Activated CD4-positive, alpha-beta T cell treated with anti-CD3 and anti-CD28 coated beads, Interleukin-2, amount 10 ng/mL, durations not matched to agents 24 days and 14 days (primary cell): Measurements from ENCODE around the gene SPAG16. TPM values are rescaled to one million over a fixed set of nuclear protein-coding genes. Genes with fewer than 3 reads are reported as not detected.
"Not testable (repeated sequence)": the region's sequence is repeated elsewhere in the genome, so short reads cannot be mapped to it uniquely, and the experiment has no call there.

Experiments
- DNase-seq: peaks from one replicate; pipeline ENCODE4 v3.0.0; 2022
- H3K27ac Mint-ChIP-seq: one replicate; pipeline ENCODE4 v1.8.0; 2022; ENCODE audit warnings: mild to moderate bottlenecking, mixed read lengths
- H3K27me3 Mint-ChIP-seq: one replicate; pipeline ENCODE4 v1.8.0; 2022; ENCODE audit warnings: mixed read lengths
- H3K36me3 Mint-ChIP-seq: one replicate; pipeline ENCODE4 v1.8.0; 2022; ENCODE audit warnings: low read depth, mild to moderate bottlenecking, mixed read lengths
- H3K4me1 Mint-ChIP-seq: one replicate; pipeline ENCODE4 v1.8.0; 2021; ENCODE audit warnings: mixed read lengths
- H3K4me3 Mint-ChIP-seq: one replicate; pipeline ENCODE4 v1.8.0; 2022; ENCODE audit warnings: mild to moderate bottlenecking, moderate library complexity, mixed read lengths
- H3K9me3 Mint-ChIP-seq: one replicate; pipeline ENCODE4 v1.8.0; 2021; ENCODE audit warnings: mixed read lengths
- intact Hi-C: fragments of 100-400 bp; cut with micrococcal nuclease; formaldehyde crosslinking; loops from one replicate; pipeline ENCODE4 v1.15.1; 2023
- total RNA-seq: library from RNA; stranded (reverse); gene quantifications from 2 replicates; pipeline ENCODE4 v1.2.3, GENCODE V29; 2022

Gene SPAG16
- total RNA-seq, 1 donor from 2014 or later: 7.2 TPM

DNA sequence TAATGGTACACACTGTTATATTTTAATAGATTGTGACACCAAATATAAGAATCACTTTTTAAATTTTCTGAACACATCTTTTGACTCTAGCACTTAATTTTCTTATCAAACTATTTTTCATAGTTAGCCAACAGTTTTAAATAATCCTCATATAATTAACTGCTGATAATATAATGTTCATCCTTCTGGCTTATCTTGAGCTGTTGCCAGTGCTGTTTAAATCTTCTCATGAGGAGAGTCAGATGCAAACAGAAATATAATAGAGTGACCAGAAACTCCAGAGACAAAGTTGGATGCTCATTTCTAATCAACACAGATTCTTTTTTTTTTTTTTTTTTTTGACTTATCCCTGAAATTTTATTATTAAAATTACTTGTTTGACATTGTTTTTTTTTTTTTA lies 282.6 kb downstream of the SPAG16 start:
- Mint-ChIP-seq H3K4me1 (no peaks in the 10 kb centered on the region), H3K9me3 (no peaks in the 10 kb centered on the region), H3K27ac (no peak overlapping the region), H3K36me3 (no peaks in the 10 kb centered on the region), H3K27me3 (no peaks in the 10 kb centered on the region), H3K4me3 (no peak overlapping the region)
- intact Hi-C loops: no loop called here
- no peak for DNase-seq

GRCh38 chr2:213609570-213610170 lies 325.4 kb downstream of the SPAG16 start:
- H3K4me3 Mint-ChIP-seq: no peak overlapping the region
- no peak overlapping the region for H3K27ac Mint-ChIP-seq
- H3K27me3 Mint-ChIP-seq: no peaks in the 10 kb centered on the region
- intact Hi-C loops: no loop called here
- DNase-seq: no peak
- no peaks in the 10 kb centered on the region for H3K4me1 Mint-ChIP-seq
- H3K36me3 Mint-ChIP-seq: no peaks in the 10 kb centered on the region
- no peaks in the 10 kb centered on the region for H3K9me3 Mint-ChIP-seq

GRCh38 chr2:213627054-213627710 lies 342.9 kb downstream of the SPAG16 start:
- Mint-ChIP-seq H3K9me3 (no peaks in the 10 kb centered on the region), H3K27ac (no peak overlapping the region), H3K27me3 (no peaks in the 10 kb centered on the region), H3K4me1 (no peaks in the 10 kb centered on the region), H3K4me3 (no peak overlapping the region), H3K36me3 (no peaks in the 10 kb centered on the region)
- intact Hi-C loops: no loop called here
- DNase-seq: no peak

DNA sequence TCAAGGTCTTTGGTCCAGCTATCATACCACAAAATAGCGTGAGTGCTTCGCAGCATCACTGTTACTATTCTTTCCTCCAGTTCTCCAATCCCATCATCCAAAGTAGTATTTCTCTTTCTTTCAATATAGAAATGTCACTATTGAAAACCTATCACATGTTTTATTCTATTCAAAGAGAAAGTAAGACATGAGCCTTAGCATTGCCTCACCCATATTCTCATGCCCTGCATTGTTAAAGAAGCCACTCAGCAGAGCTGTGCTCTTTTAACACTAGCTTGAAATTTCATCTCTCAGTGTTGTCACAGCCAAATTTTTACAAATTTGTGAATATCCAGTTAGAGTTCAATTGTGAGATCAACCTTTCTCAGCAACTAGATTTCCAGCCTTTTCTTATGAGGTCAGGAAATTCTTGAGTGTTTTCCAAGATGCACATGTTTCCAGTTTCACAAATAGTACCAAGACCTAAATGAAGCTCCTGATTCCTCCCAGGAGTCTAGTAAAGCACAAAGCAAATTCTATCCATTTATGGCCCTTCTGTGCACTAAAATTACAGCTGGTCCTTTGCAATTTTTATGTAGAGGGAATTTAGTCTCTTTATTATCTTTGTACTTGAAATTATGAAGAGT lies 343.7 kb downstream of the SPAG16 start:
- no peak overlapping the region for H3K27ac Mint-ChIP-seq
- H3K9me3 Mint-ChIP-seq: no peaks in the 10 kb centered on the region
- no peaks in the 10 kb centered on the region for H3K36me3 Mint-ChIP-seq
- no peak overlapping the region for H3K4me3 Mint-ChIP-seq
- no peaks in the 10 kb centered on the region for H3K27me3 Mint-ChIP-seq
- no peak for DNase-seq
- no peaks in the 10 kb centered on the region for H3K4me1 Mint-ChIP-seq
- intact Hi-C loops: no loop called here

DNA sequence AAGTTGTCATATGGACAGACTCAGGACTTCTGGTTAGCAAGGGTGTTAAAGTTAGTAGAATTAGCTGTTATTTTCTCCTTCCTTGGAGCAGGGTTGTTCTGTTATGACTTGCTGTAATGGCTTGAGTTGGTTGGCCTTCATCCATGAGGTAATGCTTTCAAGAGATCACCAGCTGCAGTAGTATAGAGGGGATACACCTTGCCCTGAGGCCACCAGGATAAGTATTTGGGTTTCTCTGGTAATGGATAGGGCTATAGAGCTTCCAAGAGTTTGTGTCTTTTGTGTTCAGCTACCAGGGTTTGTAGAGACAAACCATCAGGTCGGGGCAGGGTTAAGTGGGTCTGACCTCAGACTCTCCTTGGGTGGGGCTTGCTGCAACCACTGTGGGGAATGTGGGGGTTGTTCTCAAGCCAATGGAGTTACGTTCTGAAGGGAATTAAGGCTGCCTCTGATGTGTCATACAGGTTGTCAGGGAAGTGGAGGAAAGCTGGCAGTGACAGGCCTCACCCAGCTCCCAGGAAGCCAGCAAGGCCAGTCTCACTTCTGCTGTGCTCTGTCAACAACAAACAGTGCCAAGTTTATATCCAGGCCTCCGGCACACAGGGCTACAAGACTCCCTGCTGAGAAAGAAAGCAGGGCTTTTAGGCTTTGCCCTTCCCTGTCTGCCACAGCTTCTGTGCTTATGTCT lies 356.6 kb downstream of the SPAG16 start:
- intact Hi-C loops: no loop called here

GRCh38 chr2:213644926-213645325 lies 360.7 kb downstream of the SPAG16 start:
- Mint-ChIP-seq H3K9me3 (no peaks in the 10 kb centered on the region), H3K4me3 (no peak overlapping the region), H3K27me3 (no peaks in the 10 kb centered on the region), H3K27ac (no peak overlapping the region), H3K4me1 (no peaks in the 10 kb centered on the region), H3K36me3 (no peaks in the 10 kb centered on the region)
- no peak for DNase-seq
- intact Hi-C loops: no loop called here

More for the DNA sequence above, 356.6 kb downstream of the SPAG16 start:
- Mint-ChIP-seq H3K9me3 (no peaks in the 10 kb centered on the region), H3K27ac (no peak overlapping the region), H3K36me3 (no peaks in the 10 kb centered on the region), H3K4me1 (no peaks in the 10 kb centered on the region), H3K27me3 (no peaks in the 10 kb centered on the region), H3K4me3 (no peak overlapping the region)
- DNase-seq: no peak

- Mint-ChIP-seq H3K4me1 (no peaks in the 10 kb centered on the region), H3K4me3 (no peak overlapping the region), H3K9me3 (no peaks in the 10 kb centered on the region), H3K27me3 (no peaks in the 10 kb centered on the region), H3K27ac (no peak overlapping the region), H3K36me3 (no peaks in the 10 kb centered on the region)
- intact Hi-C loops: no loop called here
- no peak for DNase-seq
Observed at GRCh38 chr2:213649176-213649575, 364.9 kb downstream of the SPAG16 start.

DNA sequence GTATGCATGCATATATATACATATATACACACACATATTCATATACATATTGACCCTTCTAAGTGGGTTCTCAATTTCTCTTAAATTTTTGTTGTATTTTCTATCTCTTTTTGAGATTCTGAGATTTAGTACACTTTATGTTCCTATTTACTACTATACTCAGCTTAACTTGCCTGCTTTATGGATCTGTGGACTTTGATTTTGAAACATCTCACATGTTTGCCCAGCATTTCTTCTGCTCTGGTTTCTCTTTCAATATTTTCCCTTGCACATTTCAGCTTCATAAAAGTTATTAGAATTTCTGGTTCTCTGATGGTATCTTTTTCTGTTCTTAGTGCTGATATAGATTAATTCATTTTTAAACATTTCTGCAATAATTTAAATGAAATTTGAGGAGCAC lies 380.6 kb downstream of the SPAG16 start:
- no peaks in the 10 kb centered on the region for H3K27me3 Mint-ChIP-seq
- intact Hi-C loops: no loop called here
- no peak overlapping the region for H3K4me3 Mint-ChIP-seq
- no peak for DNase-seq
- no peaks in the 10 kb centered on the region for H3K4me1 Mint-ChIP-seq
- H3K27ac Mint-ChIP-seq: no peak overlapping the region
- no peaks in the 10 kb centered on the region for H3K36me3 Mint-ChIP-seq
- H3K9me3 Mint-ChIP-seq: no peaks in the 10 kb centered on the region

- H3K4me3 Mint-ChIP-seq: no peak overlapping the region
- H3K9me3 Mint-ChIP-seq: peaks cover 3% of the 10 kb centered on the region
- H3K27me3 Mint-ChIP-seq: no peaks in the 10 kb centered on the region
- no peaks in the 10 kb centered on the region for H3K36me3 Mint-ChIP-seq
- DNase-seq: no peak
- no peaks in the 10 kb centered on the region for H3K4me1 Mint-ChIP-seq
- H3K27ac Mint-ChIP-seq: no peak overlapping the region
- intact Hi-C loops: no loop called here
Observed at GRCh38 chr2:213669657-213670056, 385.4 kb downstream of the SPAG16 start.

DNA sequence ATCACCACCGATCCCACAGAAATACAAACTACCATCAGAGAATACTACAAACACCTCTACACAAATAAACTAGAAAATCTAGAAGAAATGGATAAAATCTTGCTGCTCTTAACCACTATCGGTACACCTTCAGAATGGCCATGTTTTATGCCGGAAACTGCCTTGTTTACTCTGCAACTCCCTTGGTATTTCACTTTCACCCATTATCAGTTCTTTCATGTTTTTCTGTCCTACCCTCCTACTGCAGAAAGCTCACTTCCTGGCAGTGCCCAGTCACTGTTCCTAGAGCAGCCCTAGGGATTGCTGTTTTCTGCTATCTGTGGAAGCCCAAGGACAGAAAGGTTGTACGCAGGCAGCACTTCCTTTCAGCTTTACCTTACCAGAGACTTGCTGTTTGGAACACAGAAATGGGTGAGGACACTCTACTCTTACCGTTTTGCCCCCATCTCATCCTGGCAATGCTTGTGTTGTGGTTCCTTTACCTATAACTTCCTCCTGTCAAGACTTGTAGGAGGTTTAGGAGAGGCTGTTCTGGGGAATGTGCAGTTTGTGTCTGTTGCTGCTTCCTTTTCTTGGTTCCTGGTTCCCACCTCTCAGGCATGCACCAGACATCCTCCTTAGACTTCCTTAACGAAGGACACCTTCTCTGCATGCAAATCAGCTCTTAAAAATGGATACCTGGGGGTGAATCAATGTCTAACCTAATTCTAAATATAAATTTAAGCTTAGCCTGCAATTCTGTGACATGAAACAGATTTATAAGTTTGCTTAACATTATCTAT lies 394.4 kb downstream of the SPAG16 start:
- Mint-ChIP-seq H3K27me3 (no peaks in the 10 kb centered on the region), H3K4me3 (no peak overlapping the region), H3K4me1 (no peaks in the 10 kb centered on the region), H3K36me3 (no peaks in the 10 kb centered on the region), H3K9me3 (no peaks in the 10 kb centered on the region), H3K27ac (no peak overlapping the region)
- intact Hi-C loops: no loop called here
- DNase-seq: no peak

DNA sequence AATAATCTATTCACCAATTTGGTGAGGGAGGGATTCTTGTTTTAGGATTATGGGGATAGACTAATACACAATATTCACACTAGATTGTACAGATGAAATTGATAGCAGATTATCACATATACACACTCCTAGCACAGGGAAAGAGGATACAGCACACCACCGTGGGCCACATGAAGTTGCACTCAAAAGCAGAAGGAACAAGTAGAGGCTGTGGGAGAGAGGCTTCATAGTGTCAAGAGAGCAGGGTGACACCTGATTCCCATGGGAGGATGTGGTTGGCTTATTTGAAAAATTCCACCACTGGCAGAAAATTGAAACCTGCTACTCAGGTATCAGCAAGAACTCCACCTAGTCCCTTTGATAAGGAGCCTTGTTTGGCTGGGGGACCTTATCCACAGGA lies 395.6 kb downstream of the SPAG16 start:
- Mint-ChIP-seq H3K9me3 (no peaks in the 10 kb centered on the region), H3K4me3 (no peak overlapping the region), H3K36me3 (no peaks in the 10 kb centered on the region), H3K27me3 (no peaks in the 10 kb centered on the region), H3K27ac (no peak overlapping the region), H3K4me1 (no peaks in the 10 kb centered on the region)
- DNase-seq: no peak
- intact Hi-C loops: no loop called here

- DNase-seq: no peak
- H3K36me3 Mint-ChIP-seq: no peaks in the 10 kb centered on the region
- no peaks in the 10 kb centered on the region for H3K9me3 Mint-ChIP-seq
- H3K27ac Mint-ChIP-seq: no peak overlapping the region
- intact Hi-C loops: no loop called here
- H3K4me1 Mint-ChIP-seq: no peaks in the 10 kb centered on the region
- H3K4me3 Mint-ChIP-seq: no peak overlapping the region
- no peaks in the 10 kb centered on the region for H3K27me3 Mint-ChIP-seq
Observed at GRCh38 chr2:213682276-213682675, 398.0 kb downstream of the SPAG16 start.

DNA sequence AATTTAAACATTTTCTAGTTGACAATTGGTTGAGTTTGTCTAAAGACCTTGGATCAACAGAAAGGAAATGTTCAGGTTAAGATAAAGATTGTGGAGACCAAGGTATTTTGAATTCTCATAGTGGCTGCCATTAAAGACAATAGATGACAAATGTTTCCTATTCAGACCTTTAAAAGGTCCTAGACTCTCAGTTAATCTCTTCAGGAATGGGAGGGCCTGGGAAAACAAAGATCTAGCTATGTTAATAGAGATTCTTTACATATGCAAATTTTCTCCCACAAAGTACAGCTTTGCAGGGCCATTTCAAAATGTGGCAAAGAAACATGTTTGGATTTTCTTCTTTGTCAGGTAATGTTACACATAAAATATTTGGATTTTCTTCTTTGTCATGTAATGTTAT lies 403.9 kb downstream of the SPAG16 start:
- H3K9me3 Mint-ChIP-seq: no peaks in the 10 kb centered on the region
- H3K27ac Mint-ChIP-seq: no peak overlapping the region
- DNase-seq: no peak
- no peak overlapping the region for H3K4me3 Mint-ChIP-seq
- H3K27me3 Mint-ChIP-seq: no peaks in the 10 kb centered on the region
- intact Hi-C loops: no loop called here
- H3K4me1 Mint-ChIP-seq: no peaks in the 10 kb centered on the region
- H3K36me3 Mint-ChIP-seq: no peaks in the 10 kb centered on the region

DNA sequence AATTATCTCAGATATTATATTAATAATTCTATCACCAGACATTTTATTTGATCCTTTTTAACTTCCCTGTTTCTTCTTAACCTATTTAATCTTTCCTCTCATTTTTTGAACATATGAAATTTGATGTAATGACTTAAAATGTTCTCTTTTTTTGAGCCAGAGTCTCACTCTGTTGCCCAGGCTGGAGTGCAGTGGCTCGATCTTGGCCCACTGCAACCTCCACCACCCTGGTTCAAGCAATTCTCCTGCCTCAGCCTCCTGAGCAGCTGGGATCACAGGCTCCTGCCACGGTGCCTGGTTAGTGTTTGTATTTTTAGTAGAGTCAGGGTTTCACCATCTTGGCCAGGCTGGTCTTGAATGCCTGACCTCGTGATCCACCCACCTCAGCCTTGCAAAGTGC lies 404.6 kb downstream of the SPAG16 start:
- H3K9me3 Mint-ChIP-seq, H3K36me3 Mint-ChIP-seq, intact Hi-C loops, H3K4me1 Mint-ChIP-seq, DNase-seq, H3K27me3 Mint-ChIP-seq, H3K4me3 Mint-ChIP-seq, H3K27ac Mint-ChIP-seq: not testable (repeated sequence)
